Panc1 (cell line): Measurements from ENCODE around the gene NECTIN4. TPM values are rescaled to one million over a fixed set of nuclear protein-coding genes. Genes with fewer than 3 reads are reported as not detected.

Source experiments
- ATAC-seq: fragments of 200-7000 bp; cut with Tn5 transposase; 2 replicates; pipeline ENCODE4 v1.9.1; 2020; ENCODE audit warnings: mild to moderate bottlenecking, moderate library complexity
- BruUV-seq: library from RNA; stranded (reverse); fragments of 400-500 nt; replicated peaks from 2 replicates; lab custom pipeline; 2021; lab: Mats Ljungman, UMichigan
- CTCF ChIA-PET: fragments of 300-600 bp; sonication (Branson Sonifier 250); formaldehyde crosslinking; loops from one replicate; lab custom pipeline; 2022; ENCODE audit warnings: antibody characterized with exemption; lab: Charles Lee
- POLR2A ChIA-PET: fragments of 300-600 bp; sonication (Branson Sonifier 250); formaldehyde crosslinking; loops from one replicate; lab custom pipeline; 2022; ENCODE audit warnings: antibody characterized with exemption; lab: Charles Lee
- DNase-seq: peaks from one replicate; pipeline ENCODE4 v3.0.0-alpha.2; 2010; ENCODE audit warnings: low read depth, low spot score
- H3K27ac ChIP-seq: 2 replicates; pipeline ENCODE4 v1.5.1; 2011; ENCODE audit warnings: mild to moderate bottlenecking, low read length, inconsistent platforms
- H3K27me3 ChIP-seq: fragments of 200-500 bp; sonication (Bioruptor generic); 2 replicates; pipeline ENCODE4 v1.6.0; 2014; ENCODE audit warnings: low read length, inconsistent platforms; ENCODE audit not compliant: control insufficient read depth, insufficient read depth
- H3K36me3 ChIP-seq: fragments of 200-500 bp; sonication (Bioruptor generic); 2 replicates; pipeline ENCODE4 v1.5.1; 2014; ENCODE audit warnings: inconsistent platforms, mild to moderate bottlenecking, low read length, moderate library complexity; ENCODE audit not compliant: control insufficient read depth, insufficient read depth
- H3K4me1 ChIP-seq: 2 replicates; pipeline ENCODE4 v1.5.1; 2011; ENCODE audit warnings: inconsistent platforms, mild to moderate bottlenecking, low read length, moderate library complexity; ENCODE audit not compliant: control insufficient read depth, insufficient read depth
- H3K4me3 ChIP-seq, 2 experiments: 2 replicates each; pipeline ENCODE4 v1.5.1; 2011 to 2012; ENCODE audit warnings: low read depth in 2 of 2, low read length in 2 of 2, mild to moderate bottlenecking in 2 of 2, inconsistent platforms in 1 of 2, moderate library complexity in 1 of 2
- H3K9me3 ChIP-seq: fragments of 200-500 bp; sonication (Bioruptor generic); 2 replicates; pipeline ENCODE4 v1.5.1; 2014; ENCODE audit warnings: low read depth, mild to moderate bottlenecking, inconsistent platforms, low read length, moderate library complexity; ENCODE audit not compliant: control insufficient read depth, insufficient read depth
- CTCF ChIP-seq: fragments of 450-650 bp; IDR thresholded peaks from 2 replicates; pipeline ENCODE4 v1.5.1; 2017; ENCODE audit warnings: mild to moderate bottlenecking
- POLR2AphosphoS5 ChIP-seq: IDR thresholded peaks from 2 replicates; pipeline ENCODE4 v1.6.1; 2012; ENCODE audit warnings: mild to moderate bottlenecking, low read depth, low read length, moderate library complexity
- REST ChIP-seq, 2 experiments: IDR thresholded peaks; 2 replicates each; pipeline ENCODE4 v1.6.1; 2011 to 2012; ENCODE audit warnings: low read depth in 2 of 2, control low read depth in 1 of 2, low read length in 1 of 2, mild to moderate bottlenecking in 1 of 2, moderate library complexity in 1 of 2; ENCODE audit not compliant: insufficient read depth in 1 of 2
- SIN3A ChIP-seq: IDR thresholded peaks from 2 replicates; pipeline ENCODE4 v1.6.1; 2012; ENCODE audit warnings: low read depth, mild to moderate bottlenecking, low read length, moderate library complexity, borderline replicate concordance; ENCODE audit not compliant: insufficient read depth
- TCF7L2 ChIP-seq: IDR thresholded peaks from 2 replicates; pipeline ENCODE4 v1.6.1; 2011; ENCODE audit warnings: mild to moderate bottlenecking, low read depth, low read length, inconsistent platforms
- in situ Hi-C: cut with HindIII; loops from 2 replicates; pipeline ENCODE4 v1.10.0; 2016; ENCODE audit warnings: low sequenced_read_pairs, low pct_unique_long_range_greater_than_20kb
- intact Hi-C: fragments of 100-400 bp; cut with micrococcal nuclease; formaldehyde crosslinking; loops from one replicate; pipeline ENCODE4 v1.10.0; 2022; ENCODE audit not compliant: unreplicated experiment
- total RNA-seq: library from RNA; stranded (reverse); gene quantifications from one replicate; pipeline ENCODE4 v1.2.1, GENCODE V29; 2021; ENCODE audit not compliant: unreplicated experiment

Gene NECTIN4
- total RNA-seq, 1 experiment from 2014 or later, result not detected

- H3K36me3 ChIP-seq, result no peaks in the 10 kb centered on the region
- POLR2A ChIA-PET, result interaction anchor here (0.6 kb wide), 1 partner anchor 81 kb away, joined by 3 read pairs; the partner anchor contains the start of gene DEDD
- H3K9me3 ChIP-seq, result peaks cover 17% of the 10 kb centered on the region; the same call in 1 of the 2 replicates
- no peak overlapping the region for H3K27ac ChIP-seq
- in situ Hi-C loops (no loop called here), intact Hi-C loops (no loop called here)
- no peak overlapping the region for H3K4me3 ChIP-seq
- DNase-seq, result no peak
- TF ChIP-seq CTCF (no peak), SIN3A (no peak), REST (IDR thresholded peaks at IDR 0.05; ENCODE audit: insufficient read depth in 1 of 2, low read depth in 2 of 2, low read length in 1 of 2) (no peak), POLR2AphosphoS5 (no peak), TCF7L2 (no peak)
- no peaks in the 10 kb centered on the region for H3K27me3 ChIP-seq
- CTCF ChIA-PET, result no interaction called here
- no TSS peak for BruUV-seq
- 0 out of 2 replicates have a peak, but pooled peaks cover 4% of the 10 kb centered on the region for H3K4me1 ChIP-seq
- ATAC-seq, result no peak
Measured at GRCh38 chr1:161051219-161051618, 38.1 kb downstream of the NECTIN4 start.

GRCh38 chr1:161048949-161049722, 40.2 kb downstream of the NECTIN4 start:
- no peak for TF ChIP-seq CTCF
- TF ChIP-seq TCF7L2, result no peak
- no peak for TF ChIP-seq POLR2AphosphoS5
- no peak for TF ChIP-seq SIN3A
- no peak for TF ChIP-seq REST (IDR thresholded peaks at IDR 0.05; ENCODE audit: insufficient read depth in 1 of 2, low read depth in 2 of 2, low read length in 1 of 2)
- ATAC-seq (no peak), DNase-seq (no peak)
- Histone ChIP-seq H3K4me3 (no peak overlapping the region), H3K27me3 (no peaks in the 10 kb centered on the region), H3K36me3 (no peaks in the 10 kb centered on the region; the same call in 1 of the 2 replicates), H3K4me1 (peaks cover 12% of the 10 kb centered on the region), H3K9me3 (peaks cover 17% of the 10 kb centered on the region; the same call in 1 of the 2 replicates), H3K27ac (no peak overlapping the region)
- BruUV-seq, result no TSS peak
- in situ Hi-C loops, result no loop called here
- CTCF ChIA-PET, result no interaction called here
- POLR2A ChIA-PET, result no interaction called here
- intact Hi-C loops, result no loop called here
